ENCODE results near the gene C1orf198. TPM values are rescaled to one million over a fixed set of nuclear protein-coding genes. Genes with fewer than 3 reads are reported as not detected.

Gene C1orf198
- total RNA-seq, 1 donor = 75.6 TPM

GRCh38 chr1:230798491-230798890, 69.8 kb downstream of the C1orf198 start:
- no peak for DNase-seq (ENCODE audit: low read depth)
- TF ChIP-seq, protein P1, sequence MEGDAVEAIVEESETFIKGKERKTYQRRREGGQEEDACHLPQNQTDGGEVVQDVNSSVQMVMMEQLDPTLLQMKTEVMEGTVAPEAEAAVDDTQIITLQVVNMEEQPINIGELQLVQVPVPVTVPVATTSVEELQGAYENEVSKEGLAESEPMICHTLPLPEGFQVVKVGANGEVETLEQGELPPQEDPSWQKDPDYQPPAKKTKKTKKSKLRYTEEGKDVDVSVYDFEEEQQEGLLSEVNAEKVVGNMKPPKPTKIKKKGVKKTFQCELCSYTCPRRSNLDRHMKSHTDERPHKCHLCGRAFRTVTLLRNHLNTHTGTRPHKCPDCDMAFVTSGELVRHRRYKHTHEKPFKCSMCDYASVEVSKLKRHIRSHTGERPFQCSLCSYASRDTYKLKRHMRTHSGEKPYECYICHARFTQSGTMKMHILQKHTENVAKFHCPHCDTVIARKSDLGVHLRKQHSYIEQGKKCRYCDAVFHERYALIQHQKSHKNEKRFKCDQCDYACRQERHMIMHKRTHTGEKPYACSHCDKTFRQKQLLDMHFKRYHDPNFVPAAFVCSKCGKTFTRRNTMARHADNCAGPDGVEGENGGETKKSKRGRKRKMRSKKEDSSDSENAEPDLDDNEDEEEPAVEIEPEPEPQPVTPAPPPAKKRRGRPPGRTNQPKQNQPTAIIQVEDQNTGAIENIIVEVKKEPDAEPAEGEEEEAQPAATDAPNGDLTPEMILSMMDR (IDR thresholded peaks at IDR 0.05; ENCODE audit: insufficient read depth, low read length) = no peak
- no peak overlapping the region for H3K4me3 ChIP-seq (ENCODE audit: low read depth, low read length)

DNA sequence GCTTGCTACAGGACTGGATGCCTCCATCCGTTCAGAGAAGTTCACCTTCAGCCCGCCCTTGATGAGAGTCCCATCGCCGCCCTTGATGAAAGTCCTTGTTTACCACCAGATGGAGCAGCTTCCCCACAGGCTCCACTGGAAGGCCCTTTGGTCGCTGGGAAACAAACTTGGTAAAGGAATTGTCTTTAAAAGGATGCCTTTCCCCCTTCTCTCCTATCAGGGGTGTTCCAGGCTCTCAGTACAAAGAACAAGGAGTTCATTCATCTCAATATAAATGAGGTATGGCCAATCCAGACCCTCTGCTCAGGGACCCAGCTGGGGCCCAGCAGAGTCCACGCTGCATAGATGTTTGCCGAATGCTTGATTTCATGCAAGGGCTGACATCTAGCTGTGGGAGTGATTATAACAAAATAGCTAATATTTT, 70.4 kb downstream of the C1orf198 start:
- TF ChIP-seq, protein P1 (IDR thresholded peaks at IDR 0.05; ENCODE audit: insufficient read depth, low read length) = peak; percentile 88
- no peak overlapping the region for H3K4me3 ChIP-seq (ENCODE audit: low read depth, low read length)
- peak; percentile 85 for DNase-seq (ENCODE audit: low read depth)

- no peak for DNase-seq (ENCODE audit: low read depth)
- TF ChIP-seq, protein P1 (IDR thresholded peaks at IDR 0.05; ENCODE audit: insufficient read depth, low read length) = no peak
- H3K4me3 ChIP-seq (ENCODE audit: low read depth, low read length) = no peak overlapping the region
These were observed 70.9 kb downstream of the C1orf198 start for GRCh38 chr1:230797376-230797920.

- no peak overlapping the region for H3K4me3 ChIP-seq (ENCODE audit: low read depth, low read length)
- TF ChIP-seq, protein P1 (IDR thresholded peaks at IDR 0.05; ENCODE audit: insufficient read depth, low read length) = no peak
- no peak for DNase-seq (ENCODE audit: low read depth)
These were observed 71.7 kb downstream of the C1orf198 start for GRCh38 chr1:230796626-230797025.

DNA sequence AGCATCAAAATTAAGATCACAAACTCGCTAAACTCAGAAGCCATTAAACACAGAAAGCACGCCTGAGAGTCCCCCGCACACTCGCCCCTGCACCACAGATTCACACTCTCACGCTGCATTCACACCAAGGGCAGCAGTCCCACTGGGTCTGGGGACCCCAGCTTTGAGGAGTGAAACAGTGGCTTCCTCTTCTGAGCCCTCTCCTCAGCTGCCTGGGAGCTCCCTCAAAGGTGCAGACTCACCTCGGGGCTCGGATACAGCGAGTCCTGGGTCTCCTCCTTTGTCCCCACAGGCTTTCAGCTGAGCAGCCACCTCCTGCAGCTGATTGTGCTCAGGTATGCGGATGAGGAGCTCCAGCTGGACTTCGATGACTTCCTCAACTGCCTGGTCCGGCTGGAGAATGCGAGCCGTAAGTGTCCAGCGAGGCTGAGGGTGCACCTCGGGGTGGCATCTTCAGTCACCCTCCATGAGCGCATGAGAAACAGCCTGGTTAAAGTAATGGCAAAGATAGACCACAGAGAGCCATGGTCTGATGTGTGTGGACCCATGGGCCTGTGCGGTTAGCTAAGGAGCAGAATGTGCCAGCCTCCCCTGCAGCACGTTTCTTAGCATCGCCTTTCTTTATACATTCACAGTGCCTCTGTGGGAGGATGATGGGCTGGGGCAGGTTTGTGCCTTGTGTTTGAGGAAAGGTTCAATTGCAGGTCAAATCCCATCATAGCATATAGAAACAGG, 73.3 kb downstream of the C1orf198 start:
- DNase-seq (ENCODE audit: low read depth) = no peak
- TF ChIP-seq, protein P1 (IDR thresholded peaks at IDR 0.05; ENCODE audit: insufficient read depth, low read length) = no peak
- H3K4me3 ChIP-seq (ENCODE audit: low read depth, low read length) = no peak overlapping the region

DNA sequence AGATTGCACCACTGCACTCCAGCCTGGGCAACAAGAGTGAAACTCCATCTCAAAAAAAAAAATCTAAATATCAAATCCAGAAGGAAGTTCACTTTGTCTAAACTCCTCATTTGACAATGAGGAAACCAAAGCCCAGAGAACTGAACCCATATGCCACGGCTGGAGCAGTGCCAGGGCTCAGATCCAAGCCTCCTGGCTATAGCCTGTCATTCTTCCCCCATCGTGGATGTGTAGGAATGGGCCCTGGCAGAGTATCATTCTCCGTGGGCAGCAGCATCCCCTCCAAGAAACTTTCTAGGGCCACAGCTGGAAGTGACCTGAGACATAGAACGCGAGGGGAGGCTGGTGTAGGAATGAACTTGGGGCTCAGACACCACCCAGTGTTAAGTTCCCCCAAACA, 73.9 kb downstream of the C1orf198 start:
- TF ChIP-seq, protein P1 (IDR thresholded peaks at IDR 0.05; ENCODE audit: insufficient read depth, low read length) = no peak
- H3K4me3 ChIP-seq (ENCODE audit: low read depth, low read length) = no peak overlapping the region
- DNase-seq (ENCODE audit: low read depth) = peak; percentile 28

DNA sequence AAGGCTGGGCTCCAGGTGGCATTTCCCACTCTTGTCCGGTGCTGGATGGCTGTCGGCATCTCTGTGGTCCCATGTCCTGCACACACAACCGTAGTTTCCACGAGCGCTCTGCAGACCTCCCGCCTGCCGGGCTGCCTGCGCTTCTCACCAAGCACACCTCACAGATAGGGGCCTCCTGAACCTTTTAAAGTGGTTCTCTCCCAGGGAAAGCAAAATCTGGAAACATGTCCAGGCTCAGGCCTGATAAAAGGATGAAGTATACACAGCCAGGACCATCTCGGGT, 74.9 kb downstream of the C1orf198 start:
- H3K4me3 ChIP-seq (ENCODE audit: low read depth, low read length) = no peak overlapping the region
- TF ChIP-seq, protein P1 (IDR thresholded peaks at IDR 0.05; ENCODE audit: insufficient read depth, low read length) = no peak
- DNase-seq (ENCODE audit: low read depth) = no peak
